Measurements from ENCODE around the gene HDLBP. TPM values are rescaled to one million over a fixed set of nuclear protein-coding genes. Genes with fewer than 3 reads are reported as not detected.

The HDLBP gene
- total RNA-seq, 2 donors from 2014 or later, result 274 to 287 TPM

DNA sequence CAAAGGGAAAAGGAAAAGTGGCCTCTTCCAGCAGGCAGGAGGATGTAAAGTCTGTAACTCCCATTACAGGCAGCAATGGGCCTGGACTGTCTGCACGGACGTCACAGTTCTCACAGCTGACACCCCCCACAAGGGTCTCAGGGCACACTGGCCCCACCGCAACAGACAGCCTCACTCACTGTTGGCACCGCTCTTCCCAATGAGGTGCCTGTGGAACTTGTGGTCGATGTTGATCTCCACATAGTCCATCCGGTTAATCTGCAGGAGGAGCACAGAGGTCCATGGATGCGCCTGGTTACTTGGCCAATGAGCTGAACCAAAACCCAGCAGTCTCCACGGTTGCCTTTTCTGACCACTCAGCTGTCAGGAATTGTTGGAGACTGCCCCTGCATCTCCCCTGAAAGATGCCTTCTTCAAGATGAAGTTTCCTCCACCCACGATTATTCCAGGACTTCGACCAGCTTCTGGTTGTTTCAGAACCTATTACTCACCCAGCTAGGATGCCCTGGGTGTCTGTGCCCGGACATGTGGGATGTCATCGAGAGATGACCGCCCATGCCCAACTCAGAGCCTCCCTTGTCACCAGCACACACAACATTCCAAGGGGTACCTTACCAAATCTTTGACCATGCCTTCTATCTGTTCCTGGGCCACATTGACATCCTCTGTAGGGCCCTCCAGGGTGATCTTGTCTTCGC lies 62.5 kb downstream of the HDLBP start:
- Histone ChIP-seq H3K4me3 (no peak overlapping the region), H3K36me3 (peaks cover 100% of the 10 kb centered on the region), H3K27ac (no peak overlapping the region), H3K4me1 (no peaks in the 10 kb centered on the region), H3K27me3 (no peaks in the 10 kb centered on the region), H3K9me3 (no peaks in the 10 kb centered on the region)
- no peak for DNase-seq (ENCODE audit: low spot score)
- TF ChIP-seq, protein P1, sequence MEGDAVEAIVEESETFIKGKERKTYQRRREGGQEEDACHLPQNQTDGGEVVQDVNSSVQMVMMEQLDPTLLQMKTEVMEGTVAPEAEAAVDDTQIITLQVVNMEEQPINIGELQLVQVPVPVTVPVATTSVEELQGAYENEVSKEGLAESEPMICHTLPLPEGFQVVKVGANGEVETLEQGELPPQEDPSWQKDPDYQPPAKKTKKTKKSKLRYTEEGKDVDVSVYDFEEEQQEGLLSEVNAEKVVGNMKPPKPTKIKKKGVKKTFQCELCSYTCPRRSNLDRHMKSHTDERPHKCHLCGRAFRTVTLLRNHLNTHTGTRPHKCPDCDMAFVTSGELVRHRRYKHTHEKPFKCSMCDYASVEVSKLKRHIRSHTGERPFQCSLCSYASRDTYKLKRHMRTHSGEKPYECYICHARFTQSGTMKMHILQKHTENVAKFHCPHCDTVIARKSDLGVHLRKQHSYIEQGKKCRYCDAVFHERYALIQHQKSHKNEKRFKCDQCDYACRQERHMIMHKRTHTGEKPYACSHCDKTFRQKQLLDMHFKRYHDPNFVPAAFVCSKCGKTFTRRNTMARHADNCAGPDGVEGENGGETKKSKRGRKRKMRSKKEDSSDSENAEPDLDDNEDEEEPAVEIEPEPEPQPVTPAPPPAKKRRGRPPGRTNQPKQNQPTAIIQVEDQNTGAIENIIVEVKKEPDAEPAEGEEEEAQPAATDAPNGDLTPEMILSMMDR (IDR thresholded peaks at IDR 0.05), result no peak

DNA sequence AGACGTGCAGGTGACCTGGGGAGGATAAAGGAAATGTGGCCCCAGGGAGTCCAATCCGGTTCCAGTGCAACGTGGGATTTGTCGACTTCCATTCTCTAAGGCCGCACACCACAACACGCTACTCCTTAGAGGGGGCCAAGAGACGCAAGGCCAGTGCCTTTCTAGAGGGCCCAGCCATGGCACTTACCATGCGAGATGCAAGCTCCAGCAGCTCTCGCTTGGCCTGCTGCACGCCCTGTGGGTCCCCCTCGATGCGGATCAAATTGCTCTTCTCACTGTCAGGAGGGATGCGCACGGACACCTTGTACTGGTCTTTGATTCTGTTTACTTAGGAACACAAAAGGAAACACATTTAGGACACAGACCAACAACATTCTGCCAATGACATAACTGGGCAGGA lies 65.8 kb downstream of the HDLBP start:
- Histone ChIP-seq H3K27me3 (no peaks in the 10 kb centered on the region), H3K9me3 (no peaks in the 10 kb centered on the region), H3K4me3 (no peak overlapping the region), H3K36me3 (peaks cover 100% of the 10 kb centered on the region), H3K4me1 (no peaks in the 10 kb centered on the region), H3K27ac (no peak overlapping the region)
- TF ChIP-seq, protein P1 (IDR thresholded peaks at IDR 0.05), result no peak
- no peak for DNase-seq (ENCODE audit: low spot score)

DNA sequence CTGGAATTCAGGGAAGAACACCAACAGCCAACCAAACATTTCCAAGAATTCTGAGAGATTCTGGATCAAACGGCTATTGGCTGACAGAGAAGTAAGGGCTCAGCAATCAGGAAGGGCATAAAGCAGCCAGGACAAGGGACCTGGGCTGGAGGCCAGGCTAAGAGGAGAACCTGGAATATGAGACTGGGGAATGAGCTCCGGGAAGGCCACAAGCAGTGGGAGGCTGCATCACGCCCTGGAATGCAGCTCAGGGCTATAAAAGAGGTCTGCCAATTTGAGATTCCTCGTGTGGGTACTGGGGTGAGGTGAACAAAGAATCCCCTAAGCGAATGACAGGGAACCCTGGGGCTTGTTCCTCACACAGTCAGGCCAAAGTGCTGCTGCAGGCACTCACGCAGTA lies 66.6 kb downstream of the HDLBP start:
- no peaks in the 10 kb centered on the region for H3K27me3 ChIP-seq
- H3K27ac ChIP-seq, result no peak overlapping the region
- no peaks in the 10 kb centered on the region for H3K9me3 ChIP-seq
- H3K4me3 ChIP-seq, result no peak overlapping the region
- peaks cover 100% of the 10 kb centered on the region for H3K36me3 ChIP-seq
- no peaks in the 10 kb centered on the region for H3K4me1 ChIP-seq
- DNase-seq (ENCODE audit: low spot score), result no peak
- TF ChIP-seq, protein P1 (IDR thresholded peaks at IDR 0.05), result no peak

DNA sequence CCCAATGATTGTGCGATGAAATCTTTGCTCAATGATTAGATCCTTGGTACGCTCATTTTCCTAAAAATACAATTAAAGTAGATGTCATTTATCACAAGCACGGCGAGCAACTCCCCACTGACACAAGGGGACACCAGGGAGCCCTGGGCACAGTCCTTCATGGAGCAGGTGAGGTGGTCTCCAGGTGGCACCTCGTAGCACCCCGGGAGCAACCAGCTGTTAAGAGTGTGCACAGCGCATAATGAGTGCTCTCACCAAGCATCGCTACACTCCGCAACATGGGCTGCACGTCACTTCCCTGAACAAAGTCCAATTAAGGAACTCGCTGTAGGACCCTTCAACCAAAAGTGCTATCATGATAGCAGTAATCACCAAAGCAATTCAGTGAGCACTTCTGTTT lies 67.2 kb downstream of the HDLBP start:
- H3K9me3 ChIP-seq, result no peaks in the 10 kb centered on the region
- TF ChIP-seq, protein P1 (IDR thresholded peaks at IDR 0.05), result no peak
- no peak overlapping the region for H3K4me3 ChIP-seq
- H3K4me1 ChIP-seq, result no peaks in the 10 kb centered on the region
- DNase-seq (ENCODE audit: low spot score), result no peak
- H3K36me3 ChIP-seq, result peaks cover 100% of the 10 kb centered on the region
- no peaks in the 10 kb centered on the region for H3K27me3 ChIP-seq
- H3K27ac ChIP-seq, result no peak overlapping the region

DNA sequence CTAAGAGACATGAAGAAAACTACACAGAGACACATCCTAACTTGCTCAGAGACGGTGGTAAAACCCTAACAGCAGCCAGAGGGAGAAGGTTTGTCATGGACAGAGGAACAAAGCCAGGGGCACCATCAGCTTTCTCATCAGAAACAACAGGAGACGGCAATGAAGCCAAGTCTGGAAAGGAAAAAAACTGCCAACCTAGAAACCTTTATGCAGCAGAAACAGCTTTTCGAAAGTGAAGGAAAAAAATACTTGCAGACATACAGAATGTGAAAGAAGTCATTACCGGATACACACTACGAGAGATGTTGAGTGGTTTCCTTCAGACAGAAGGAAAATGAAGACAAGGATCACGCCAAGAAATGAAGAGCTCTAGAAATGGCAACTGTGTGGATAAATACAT lies 71.1 kb downstream of the HDLBP start:
- TF ChIP-seq, protein P1 (IDR thresholded peaks at IDR 0.05), result no peak
- peaks cover 98% of the 10 kb centered on the region for H3K36me3 ChIP-seq
- H3K4me3 ChIP-seq, result no peak overlapping the region
- H3K4me1 ChIP-seq, result no peaks in the 10 kb centered on the region
- H3K27me3 ChIP-seq, result no peaks in the 10 kb centered on the region
- no peak for DNase-seq (ENCODE audit: low spot score)
- H3K27ac ChIP-seq, result no peak overlapping the region
- no peaks in the 10 kb centered on the region for H3K9me3 ChIP-seq

- H3K27ac ChIP-seq, result no peak overlapping the region
- no peak overlapping the region for H3K4me3 ChIP-seq
- no peaks in the 10 kb centered on the region for H3K9me3 ChIP-seq
- DNase-seq (ENCODE audit: low spot score), result no peak
- TF ChIP-seq, protein P1 (IDR thresholded peaks at IDR 0.05), result no peak
- H3K36me3 ChIP-seq, result peaks cover 98% of the 10 kb centered on the region
- H3K4me1 ChIP-seq, result no peaks in the 10 kb centered on the region
- H3K27me3 ChIP-seq, result no peaks in the 10 kb centered on the region
These were observed 73.2 kb downstream of the HDLBP start for GRCh38 chr2:241242306-241242705.
